Measurements from ENCODE around the gene SCN1A. TPM values are rescaled to one million over a fixed set of nuclear protein-coding genes. Genes with fewer than 3 reads are reported as not detected.

The SCN1A gene
- total and polyA plus RNA-seq, 2 of the 13 experiments (the other 11 are each of a cell fraction or from before 2014, with no cell fraction given), result 19.9 to 39.4 TPM

DNA sequence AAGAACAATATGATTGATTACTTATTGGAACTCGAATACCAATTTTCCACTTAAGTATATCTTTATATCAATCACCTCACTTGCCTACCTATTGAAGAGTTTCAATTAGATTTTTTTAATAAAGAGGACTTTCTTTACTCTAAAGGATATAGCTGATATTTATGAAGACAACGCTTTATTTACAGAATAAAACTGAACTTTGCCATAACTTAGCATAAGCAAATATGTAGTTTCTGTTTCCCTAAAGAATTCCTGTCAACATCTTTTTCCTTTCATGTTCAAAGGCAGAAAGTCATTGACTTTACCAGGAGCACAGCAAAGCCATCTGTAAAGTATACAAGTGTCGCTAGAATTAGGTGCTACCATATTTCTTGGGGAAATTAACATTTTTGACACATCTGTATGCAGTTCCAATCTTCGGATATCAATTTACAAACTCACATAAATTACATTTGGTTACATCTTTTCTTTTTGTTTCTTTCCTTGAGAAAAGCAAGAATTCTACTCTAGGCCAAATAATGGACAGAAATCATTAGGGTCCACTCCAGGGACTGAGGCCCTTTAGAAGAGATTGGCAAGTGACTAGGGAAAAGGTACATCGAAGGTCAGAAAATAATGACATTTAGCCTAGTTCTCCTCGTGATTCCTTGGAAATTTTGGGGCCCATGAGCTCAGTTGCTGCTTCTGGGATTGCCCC is 7.5 kb upstream of the SCN1A start (continued):
- TF ChIP-seq, protein P1, sequence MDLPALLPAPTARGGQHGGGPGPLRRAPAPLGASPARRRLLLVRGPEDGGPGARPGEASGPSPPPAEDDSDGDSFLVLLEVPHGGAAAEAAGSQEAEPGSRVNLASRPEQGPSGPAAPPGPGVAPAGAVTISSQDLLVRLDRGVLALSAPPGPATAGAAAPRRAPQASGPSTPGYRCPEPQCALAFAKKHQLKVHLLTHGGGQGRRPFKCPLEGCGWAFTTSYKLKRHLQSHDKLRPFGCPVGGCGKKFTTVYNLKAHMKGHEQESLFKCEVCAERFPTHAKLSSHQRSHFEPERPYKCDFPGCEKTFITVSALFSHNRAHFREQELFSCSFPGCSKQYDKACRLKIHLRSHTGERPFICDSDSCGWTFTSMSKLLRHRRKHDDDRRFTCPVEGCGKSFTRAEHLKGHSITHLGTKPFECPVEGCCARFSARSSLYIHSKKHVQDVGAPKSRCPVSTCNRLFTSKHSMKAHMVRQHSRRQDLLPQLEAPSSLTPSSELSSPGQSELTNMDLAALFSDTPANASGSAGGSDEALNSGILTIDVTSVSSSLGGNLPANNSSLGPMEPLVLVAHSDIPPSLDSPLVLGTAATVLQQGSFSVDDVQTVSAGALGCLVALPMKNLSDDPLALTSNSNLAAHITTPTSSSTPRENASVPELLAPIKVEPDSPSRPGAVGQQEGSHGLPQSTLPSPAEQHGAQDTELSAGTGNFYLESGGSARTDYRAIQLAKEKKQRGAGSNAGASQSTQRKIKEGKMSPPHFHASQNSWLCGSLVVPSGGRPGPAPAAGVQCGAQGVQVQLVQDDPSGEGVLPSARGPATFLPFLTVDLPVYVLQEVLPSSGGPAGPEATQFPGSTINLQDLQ (CRISPR knock-in tag; IDR thresholded peaks at IDR 0.05), result no peak
- TF ChIP-seq, protein P2, sequence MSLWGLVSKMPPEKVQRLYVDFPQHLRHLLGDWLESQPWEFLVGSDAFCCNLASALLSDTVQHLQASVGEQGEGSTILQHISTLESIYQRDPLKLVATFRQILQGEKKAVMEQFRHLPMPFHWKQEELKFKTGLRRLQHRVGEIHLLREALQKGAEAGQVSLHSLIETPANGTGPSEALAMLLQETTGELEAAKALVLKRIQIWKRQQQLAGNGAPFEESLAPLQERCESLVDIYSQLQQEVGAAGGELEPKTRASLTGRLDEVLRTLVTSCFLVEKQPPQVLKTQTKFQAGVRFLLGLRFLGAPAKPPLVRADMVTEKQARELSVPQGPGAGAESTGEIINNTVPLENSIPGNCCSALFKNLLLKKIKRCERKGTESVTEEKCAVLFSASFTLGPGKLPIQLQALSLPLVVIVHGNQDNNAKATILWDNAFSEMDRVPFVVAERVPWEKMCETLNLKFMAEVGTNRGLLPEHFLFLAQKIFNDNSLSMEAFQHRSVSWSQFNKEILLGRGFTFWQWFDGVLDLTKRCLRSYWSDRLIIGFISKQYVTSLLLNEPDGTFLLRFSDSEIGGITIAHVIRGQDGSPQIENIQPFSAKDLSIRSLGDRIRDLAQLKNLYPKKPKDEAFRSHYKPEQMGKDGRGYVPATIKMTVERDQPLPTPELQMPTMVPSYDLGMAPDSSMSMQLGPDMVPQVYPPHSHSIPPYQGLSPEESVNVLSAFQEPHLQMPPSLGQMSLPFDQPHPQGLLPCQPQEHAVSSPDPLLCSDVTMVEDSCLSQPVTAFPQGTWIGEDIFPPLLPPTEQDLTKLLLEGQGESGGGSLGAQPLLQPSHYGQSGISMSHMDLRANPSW (CRISPR knock-in tag; IDR thresholded peaks at IDR 0.05; ENCODE audit: borderline replicate concordance), result no peak
- TF ChIP-seq RBM39 (IDR thresholded peaks at IDR 0.05; ENCODE audit: low read depth, low read length, poor library complexity, severe bottlenecking), result no peak
- no peak; the same call in 1 of the 2 replicates for TF ChIP-seq NR2C2 (CRISPR knock-in tag; IDR thresholded peaks at IDR 0.05; ENCODE audit: borderline replicate concordance)
- TF ChIP-seq RFX3 (CRISPR knock-in tag; IDR thresholded peaks at IDR 0.05), result no peak
- TF ChIP-seq, protein P3, sequence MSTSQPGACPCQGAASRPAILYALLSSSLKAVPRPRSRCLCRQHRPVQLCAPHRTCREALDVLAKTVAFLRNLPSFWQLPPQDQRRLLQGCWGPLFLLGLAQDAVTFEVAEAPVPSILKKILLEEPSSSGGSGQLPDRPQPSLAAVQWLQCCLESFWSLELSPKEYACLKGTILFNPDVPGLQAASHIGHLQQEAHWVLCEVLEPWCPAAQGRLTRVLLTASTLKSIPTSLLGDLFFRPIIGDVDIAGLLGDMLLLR (CRISPR knock-in tag; IDR thresholded peaks at IDR 0.05), result no peak
- TF ChIP-seq SALL2 (CRISPR knock-in tag; IDR thresholded peaks at IDR 0.05), result no peak
- TF ChIP-seq SIX4 (CRISPR knock-in tag; IDR thresholded peaks at IDR 0.05), result peak; percentile 62; the same call in 1 of the 2 replicates
- TF ChIP-seq ZNF7 (CRISPR knock-in tag; IDR thresholded peaks at IDR 0.05), result no peak
- TF ChIP-seq, protein P4, sequence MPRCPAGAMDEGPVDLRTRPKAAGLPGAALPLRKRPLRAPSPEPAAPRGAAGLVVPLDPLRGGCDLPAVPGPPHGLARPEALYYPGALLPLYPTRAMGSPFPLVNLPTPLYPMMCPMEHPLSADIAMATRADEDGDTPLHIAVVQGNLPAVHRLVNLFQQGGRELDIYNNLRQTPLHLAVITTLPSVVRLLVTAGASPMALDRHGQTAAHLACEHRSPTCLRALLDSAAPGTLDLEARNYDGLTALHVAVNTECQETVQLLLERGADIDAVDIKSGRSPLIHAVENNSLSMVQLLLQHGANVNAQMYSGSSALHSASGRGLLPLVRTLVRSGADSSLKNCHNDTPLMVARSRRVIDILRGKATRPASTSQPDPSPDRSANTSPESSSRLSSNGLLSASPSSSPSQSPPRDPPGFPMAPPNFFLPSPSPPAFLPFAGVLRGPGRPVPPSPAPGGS (CRISPR knock-in tag; IDR thresholded peaks at IDR 0.05), result no peak
- no peak for TF ChIP-seq HNRNPL (IDR thresholded peaks at IDR 0.05; ENCODE audit: low read depth, low read length)
- TF ChIP-seq, protein P5, sequence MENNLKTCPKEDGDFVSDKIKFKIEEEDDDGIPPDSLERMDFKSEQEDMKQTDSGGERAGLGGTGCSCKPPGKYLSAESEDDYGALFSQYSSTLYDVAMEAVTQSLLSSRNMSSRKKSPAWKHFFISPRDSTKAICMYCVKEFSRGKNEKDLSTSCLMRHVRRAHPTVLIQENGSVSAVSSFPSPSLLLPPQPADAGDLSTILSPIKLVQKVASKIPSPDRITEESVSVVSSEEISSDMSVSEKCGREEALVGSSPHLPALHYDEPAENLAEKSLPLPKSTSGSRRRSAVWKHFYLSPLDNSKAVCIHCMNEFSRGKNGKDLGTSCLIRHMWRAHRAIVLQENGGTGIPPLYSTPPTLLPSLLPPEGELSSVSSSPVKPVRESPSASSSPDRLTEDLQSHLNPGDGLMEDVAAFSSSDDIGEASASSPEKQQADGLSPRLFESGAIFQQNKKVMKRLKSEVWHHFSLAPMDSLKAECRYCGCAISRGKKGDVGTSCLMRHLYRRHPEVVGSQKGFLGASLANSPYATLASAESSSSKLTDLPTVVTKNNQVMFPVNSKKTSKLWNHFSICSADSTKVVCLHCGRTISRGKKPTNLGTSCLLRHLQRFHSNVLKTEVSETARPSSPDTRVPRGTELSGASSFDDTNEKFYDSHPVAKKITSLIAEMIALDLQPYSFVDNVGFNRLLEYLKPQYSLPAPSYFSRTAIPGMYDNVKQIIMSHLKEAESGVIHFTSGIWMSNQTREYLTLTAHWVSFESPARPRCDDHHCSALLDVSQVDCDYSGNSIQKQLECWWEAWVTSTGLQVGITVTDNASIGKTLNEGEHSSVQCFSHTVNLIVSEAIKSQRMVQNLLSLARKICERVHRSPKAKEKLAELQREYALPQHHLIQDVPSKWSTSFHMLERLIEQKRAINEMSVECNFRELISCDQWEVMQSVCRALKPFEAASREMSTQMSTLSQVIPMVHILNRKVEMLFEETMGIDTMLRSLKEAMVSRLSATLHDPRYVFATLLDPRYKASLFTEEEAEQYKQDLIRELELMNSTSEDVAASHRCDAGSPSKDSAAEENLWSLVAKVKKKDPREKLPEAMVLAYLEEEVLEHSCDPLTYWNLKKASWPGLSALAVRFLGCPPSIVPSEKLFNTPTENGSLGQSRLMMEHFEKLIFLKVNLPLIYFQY (CRISPR knock-in tag; IDR thresholded peaks at IDR 0.05; ENCODE audit: borderline replicate concordance), result 0 out of 2 replicates have a peak, but pooled peaks have one; percentile 13
- TF ChIP-seq ZFP36 (IDR thresholded peaks at IDR 0.05; ENCODE audit: borderline replicate concordance, low read depth, low read length, partially characterized antibody), result no peak
- no peak for TF ChIP-seq SAFB2 (CRISPR knock-in tag; IDR thresholded peaks at IDR 0.05; ENCODE audit: borderline replicate concordance, low read depth)
- no peak for TF ChIP-seq POLR2G (IDR thresholded peaks at IDR 0.05; ENCODE audit: low read depth, low read length)
- TF ChIP-seq RAD21 (CRISPR knock-in tag; IDR thresholded peaks at IDR 0.05), result no peak
- TF ChIP-seq CHD2 (IDR thresholded peaks at IDR 0.05; ENCODE audit: low read depth, low read length), result no peak
- no peak for TF ChIP-seq ZNF83 (CRISPR knock-in tag; IDR thresholded peaks at IDR 0.05; ENCODE audit: borderline replicate concordance)
